K562 (cell line): ENCODE data around the gene LETM1. TPM values are rescaled to one million over a fixed set of nuclear protein-coding genes. Genes with fewer than 3 reads are reported as not detected.

Experiments used
- CBX3 ChIP-seq, 2 experiments: IDR thresholded peaks; 1 replicate in 1 of 2; 2 replicates in 1 of 2; pipeline ENCODE4 v1.6.1; 2012; ENCODE audit warnings: inconsistent platforms in 2 of 2, low read length in 2 of 2, borderline replicate concordance in 1 of 2, control low read depth in 1 of 2
- CREB3L1 ChIP-seq: fragments of 450-650 bp; IDR thresholded peaks from 2 replicates; pipeline ENCODE4 v1.6.1; 2014; ENCODE audit warnings: low read depth, mild to moderate bottlenecking, moderate library complexity, borderline replicate concordance
- CXXC5 ChIP-seq: fragments of 250-450 bp; sonication (Bioruptor Pico); IDR thresholded peaks from 2 replicates; pipeline ENCODE4 v1.8.0; 2022; ENCODE audit warnings: inconsistent platforms, mild to moderate bottlenecking, moderate library complexity
- FIP1L1 ChIP-seq: fragments of 200-400 bp; formaldehyde crosslinking; IDR thresholded peaks from 2 replicates; pipeline ENCODE4 v1.6.1; 2018; ENCODE audit warnings: mild to moderate bottlenecking, low read depth, low read length; ENCODE audit not compliant: poor library complexity, severe bottlenecking
- FOXA3 ChIP-seq, 2 experiments: fragments of 450-650 bp in 1 of 2; sonication (generic) in 1 of 2; formaldehyde crosslinking; IDR thresholded peaks in 1 of 2; conservative IDR thresholded peaks in 1 of 2; 2 replicates each; pipeline versions ENCODE4 v1.4.0 to v1.8.0; 2020 to 2022; ENCODE audit warnings: mild to moderate bottlenecking in 2 of 2, missing genetic modification reagents in 1 of 2
- FOXK1 ChIP-seq: sonication (generic); formaldehyde crosslinking; IDR thresholded peaks from 2 replicates; pipeline ENCODE4 v1.8.0; 2022; ENCODE audit warnings: missing genetic modification reagents, mild to moderate bottlenecking, borderline replicate concordance
- MXD1 ChIP-seq: fragments of 250-450 bp; sonication (Bioruptor Pico); IDR thresholded peaks from 2 replicates; pipeline ENCODE4 v1.8.0; 2021; ENCODE audit warnings: borderline replicate concordance, mild to moderate bottlenecking, moderate library complexity; ENCODE audit not compliant: poor library complexity, severe bottlenecking
- NFRKB ChIP-seq: fragments of 450-650 bp; IDR thresholded peaks from 2 replicates; pipeline ENCODE4 v1.6.1; 2016; ENCODE audit warnings: low read depth
- NR0B1 ChIP-seq: fragments of 450-650 bp; IDR thresholded peaks from one replicate; pipeline ENCODE4 v1.6.1; 2018; ENCODE audit warnings: mild to moderate bottlenecking, moderate library complexity; ENCODE audit not compliant: partially characterized antibody
- PHF8 ChIP-seq: fragments of 200-600 bp; sonication (generic); IDR thresholded peaks from 2 replicates; pipeline ENCODE4 v1.6.1; 2012; ENCODE audit warnings: mixed run types, mild to moderate bottlenecking, inconsistent platforms, low read length, moderate library complexity, borderline replicate concordance
- POLR2G ChIP-seq: fragments of 200-400 bp; formaldehyde crosslinking; IDR thresholded peaks from 2 replicates; pipeline ENCODE4 v1.6.1; 2017; ENCODE audit warnings: low read depth, mild to moderate bottlenecking, antibody characterized with exemption, low read length, moderate library complexity
- SMAD1 ChIP-seq: fragments of 150-350 bp; IDR thresholded peaks from 2 replicates; pipeline ENCODE4 v1.6.1; 2014; ENCODE audit warnings: low read length, low read depth; ENCODE audit not compliant: partially characterized antibody
- TRIM24 ChIP-seq, 2 experiments: fragments of 450-650 bp; IDR thresholded peaks; 2 replicates each; pipeline ENCODE4 v1.6.1; 2016
- ZBTB1 ChIP-seq: sonication (generic); formaldehyde crosslinking; IDR thresholded peaks from 2 replicates; pipeline ENCODE4 v1.8.1; 2023; ENCODE audit warnings: missing genetic modification reagents, low read depth, mild to moderate bottlenecking, borderline replicate concordance
- ZBTB43 ChIP-seq: sonication (generic); formaldehyde crosslinking; IDR thresholded peaks from 2 replicates; pipeline ENCODE4 v1.8.0; 2023; ENCODE audit warnings: mild to moderate bottlenecking, missing genetic modification reagents
- ZNF263 ChIP-seq: sonication (generic); formaldehyde crosslinking; IDR thresholded peaks from 2 replicates; pipeline ENCODE4 v1.8.0; 2022; ENCODE audit warnings: mild to moderate bottlenecking, missing genetic modification reagents, borderline replicate concordance
- ZNF282 ChIP-seq: sonication (generic); formaldehyde crosslinking; IDR thresholded peaks from 2 replicates; pipeline ENCODE4 v1.8.1; 2023; ENCODE audit warnings: missing genetic modification reagents
- ZNF707 ChIP-seq: fragments of 250-450 bp; sonication (Bioruptor Pico); conservative IDR thresholded peaks from 2 replicates; pipeline ENCODE4 v1.8.0; 2022; ENCODE audit warnings: inconsistent platforms, mild to moderate bottlenecking, moderate library complexity
- ZSCAN32 ChIP-seq: fragments of 450-650 bp; formaldehyde crosslinking; IDR thresholded peaks from 2 replicates; pipeline ENCODE4 v1.4.0; 2020; ENCODE audit warnings: mild to moderate bottlenecking, moderate library complexity
- polyA plus RNA-seq, 8 experiments: library from polyadenylated mRNA; depleted of rRNA in 4 of 8; stranded (reverse) in 5 of 8; unstranded in 3 of 8; fragments of >200 nt; fragmentation: Nextera tagmentation in 2 of 8; fragmentation: Illumina TruSeq in 1 of 8; extraction: Ambion mirVana in 2 of 8; extraction: Trizol in 1 of 8; gene quantifications; 2 replicates each; pipeline versions ENCODE4 v1.2.1 to v1.2.3, GENCODE V29; 2011 to 2014; ENCODE audit warnings: inconsistent platforms in 1 of 8, missing spikeins in 1 of 8
- total RNA-seq, 7 experiments: library from RNA; depleted of rRNA in 6 of 7; stranded (reverse); fragments of >200 nt in 6 of 7; fragmentation: Illumina TruSeq in 2 of 7; extraction: Trizol in 2 of 7; gene quantifications; 2 replicates each; pipeline versions ENCODE4 v1.2.1 to v1.2.3, GENCODE V29; 2011 to 2021; ENCODE audit warnings: low replicate concordance in 1 of 7

The LETM1 gene
- total and polyA plus RNA-seq, 9 of the 15 experiments (the other 6 are each of a cell fraction or from before 2014, with no cell fraction given): 3.9 to 109 (median 35.0) TPM

GRCh38 chr4:1870578-1871443 lies 14.9 kb upstream of the LETM1 start, which contains the start of gene NSD2 (continued):
- TF ChIP-seq FOXA3 (CRISPR knock-in tag; conservative IDR thresholded peaks at IDR 0.05 in 1 of 2, IDR thresholded peaks at IDR 0.05 in 1 of 2) (0 out of 4 replicates have a peak, but pooled peaks of 1 of the 2 experiments have one; percentile 52), FIP1L1 (peak; percentile 88), POLR2G (peak; percentile 96), ZNF263 (CRISPR knock-in tag) (peak; percentile 91), NR0B1 (no peak), ZSCAN32 (CRISPR knock-in tag) (no peak), ZNF282 (CRISPR knock-in tag) (0 out of 2 replicates have a peak, but pooled peaks have one; percentile 81), CXXC5 (CRISPR knock-in tag) (peak; percentile 96), PHF8 (peak; percentile 88), ZBTB1 (CRISPR knock-in tag) (peak; percentile 73; the same call in 1 of the 2 replicates), SMAD1 (peak; percentile 21), CBX3 (IDR thresholded peaks at IDR 0.05; ENCODE audit: borderline replicate concordance in 1 of 2, low read length in 2 of 2) (peak in 1 of 2 experiments; percentile 50; a peak in 1 of 3 replicates), MXD1 (CRISPR knock-in tag) (peak; percentile 40), TRIM24 (IDR thresholded peaks at IDR 0.05) (peak in 1 of 2 experiments; percentile 43; a peak in 1 of 4 replicates), ZNF707 (CRISPR knock-in tag) (no peak), ZBTB43 (CRISPR knock-in tag) (peak; percentile 74; the same call in 1 of the 2 replicates), NFRKB (peak; percentile 54; the same call in 1 of the 2 replicates), FOXK1 (CRISPR knock-in tag) (0 out of 2 replicates have a peak, but pooled peaks have one; percentile 68), CREB3L1 (peak; percentile 91)
